OCI-LY3 (cell line): ENCODE results near the gene ZNF821.

Experiments used
- EZH2phosphoT487 ChIP-seq: fragments of 200-600 bp; shearing (Covaris generic); IDR thresholded peaks from 2 replicates; pipeline ENCODE4 v1.6.1; 2018; ENCODE audit warnings: antibody characterized with exemption, mixed run types, low read depth
- TF ChIP-seq, protein P1 (sequence below): fragments of 200-600, 300-600 bp; sonication (generic); IDR thresholded peaks from 2 replicates; pipeline ENCODE4 v1.5.1; 2014; ENCODE audit warnings: antibody characterized with exemption, low read length, low read depth

DNA sequence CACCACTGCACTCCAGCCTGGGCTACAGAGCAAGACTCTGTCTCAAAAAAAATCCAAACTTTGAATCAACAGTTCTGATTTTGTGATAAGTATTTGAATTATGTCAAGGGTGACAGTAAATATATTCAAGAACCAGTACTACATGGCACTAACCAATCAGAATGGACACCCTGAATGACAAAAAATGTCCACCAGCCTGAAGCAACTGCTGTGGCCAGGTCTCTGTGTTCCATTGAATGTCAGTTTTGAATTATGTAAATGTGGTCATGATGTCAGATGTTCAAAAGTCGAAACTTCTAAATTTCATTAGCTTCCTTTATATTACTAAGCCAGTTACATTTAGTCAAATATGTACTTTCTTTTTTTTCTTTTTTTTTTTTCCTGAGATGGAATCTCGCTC, 53.6 kb downstream of the ZNF821 start:
- TF ChIP-seq, protein P1, sequence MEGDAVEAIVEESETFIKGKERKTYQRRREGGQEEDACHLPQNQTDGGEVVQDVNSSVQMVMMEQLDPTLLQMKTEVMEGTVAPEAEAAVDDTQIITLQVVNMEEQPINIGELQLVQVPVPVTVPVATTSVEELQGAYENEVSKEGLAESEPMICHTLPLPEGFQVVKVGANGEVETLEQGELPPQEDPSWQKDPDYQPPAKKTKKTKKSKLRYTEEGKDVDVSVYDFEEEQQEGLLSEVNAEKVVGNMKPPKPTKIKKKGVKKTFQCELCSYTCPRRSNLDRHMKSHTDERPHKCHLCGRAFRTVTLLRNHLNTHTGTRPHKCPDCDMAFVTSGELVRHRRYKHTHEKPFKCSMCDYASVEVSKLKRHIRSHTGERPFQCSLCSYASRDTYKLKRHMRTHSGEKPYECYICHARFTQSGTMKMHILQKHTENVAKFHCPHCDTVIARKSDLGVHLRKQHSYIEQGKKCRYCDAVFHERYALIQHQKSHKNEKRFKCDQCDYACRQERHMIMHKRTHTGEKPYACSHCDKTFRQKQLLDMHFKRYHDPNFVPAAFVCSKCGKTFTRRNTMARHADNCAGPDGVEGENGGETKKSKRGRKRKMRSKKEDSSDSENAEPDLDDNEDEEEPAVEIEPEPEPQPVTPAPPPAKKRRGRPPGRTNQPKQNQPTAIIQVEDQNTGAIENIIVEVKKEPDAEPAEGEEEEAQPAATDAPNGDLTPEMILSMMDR: no peak
- no peak for TF ChIP-seq EZH2phosphoT487
